CD4-positive, alpha-beta T cell treated with Interleukin-15 for 4 hours (primary cell): ENCODE results near the gene IL17A.
A peak's percentile ranks its signal among the peaks of the same experiment; 100 is the strongest.

Source experiments
- DNase-seq: peaks from one replicate; pipeline ENCODE4 v3.0.0-alpha.2; 2020; ENCODE audit warnings: low spot score

The IL17A gene

GRCh38 chr6:52186075-52186474 lies at the start of gene IL17A:
Gene IL17A (plus strand): TSS chr6:52186375. CDS start chr6:52186432, 57 bp downstream.
- DNase-seq: no peak

- no peak for DNase-seq
Observed at GRCh38 chr6:52136934-52137467, 49.2 kb upstream of the IL17A start.

GRCh38 chr6:52138284-52138683 lies 47.9 kb upstream of the IL17A start:
- DNase-seq: no peak

- DNase-seq: no peak
Observed at GRCh38 chr6:52139985-52140680, 46.0 kb upstream of the IL17A start.

GRCh38 chr6:52141596-52141995 lies 44.6 kb upstream of the IL17A start:
- DNase-seq: no peak

GRCh38 chr6:52142556-52142955 lies 43.6 kb upstream of the IL17A start:
- no peak for DNase-seq

GRCh38 chr6:52143551-52143950 lies 42.6 kb upstream of the IL17A start:
- no peak for DNase-seq

- DNase-seq: no peak
Observed at GRCh38 chr6:52144196-52145076, 41.7 kb upstream of the IL17A start.

GRCh38 chr6:52146851-52147445 lies 39.2 kb upstream of the IL17A start:
- DNase-seq: no peak

- DNase-seq: no peak
Observed at GRCh38 chr6:52149076-52149475, 37.1 kb upstream of the IL17A start.

GRCh38 chr6:52149949-52150348 lies 36.2 kb upstream of the IL17A start:
- no peak for DNase-seq

GRCh38 chr6:52152070-52152423 lies 34.1 kb upstream of the IL17A start:
- DNase-seq: no peak

GRCh38 chr6:52152711-52153160 lies 33.4 kb upstream of the IL17A start:
- no peak for DNase-seq

GRCh38 chr6:52154381-52154780 lies 31.8 kb upstream of the IL17A start:
- DNase-seq: no peak

GRCh38 chr6:52155791-52156576 lies 30.2 kb upstream of the IL17A start:
- no peak for DNase-seq

- no peak for DNase-seq
Observed at GRCh38 chr6:52157301-52157941, 28.8 kb upstream of the IL17A start.

- no peak for DNase-seq
Observed at GRCh38 chr6:52160472-52161104, 25.6 kb upstream of the IL17A start.

- no peak for DNase-seq
Observed at GRCh38 chr6:52161689-52162438, 24.3 kb upstream of the IL17A start.

- peak; percentile 42 for DNase-seq
Observed at GRCh38 chr6:52162940-52163908, 23.0 kb upstream of the IL17A start.
